HG03025 (cell line): ENCODE measurements around the gene DHX9.

Source experiments
- ATAC-seq: cut with Tn5 transposase; IDR thresholded peaks from one replicate; pipeline ENCODE4 v1.9.1; 2021; ENCODE audit warnings: mild to moderate bottlenecking, moderate library complexity; ENCODE audit not compliant: unreplicated experiment, low FRiP score

DHX9 gene

DNA sequence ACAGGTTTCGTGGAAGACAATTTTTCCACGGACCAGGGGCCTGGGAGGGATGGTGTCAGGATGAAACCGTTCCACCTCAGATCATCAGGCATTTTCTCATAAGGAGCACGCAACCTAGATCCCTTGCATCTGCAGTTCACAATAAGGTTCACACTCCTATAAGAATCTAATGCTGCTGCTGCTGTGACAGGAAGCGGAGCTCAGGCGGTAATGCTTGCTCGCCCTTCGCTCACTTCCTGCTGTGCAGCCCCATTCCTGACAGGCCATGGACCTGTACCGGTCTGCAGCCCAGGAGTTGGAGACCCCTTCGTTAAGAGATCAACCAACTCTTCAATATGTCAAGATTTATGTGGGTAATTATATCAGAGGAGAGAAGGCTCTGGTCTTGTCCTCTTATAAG lies 3.3 kb upstream of the DHX9 start:
- ATAC-seq = no peak

DNA sequence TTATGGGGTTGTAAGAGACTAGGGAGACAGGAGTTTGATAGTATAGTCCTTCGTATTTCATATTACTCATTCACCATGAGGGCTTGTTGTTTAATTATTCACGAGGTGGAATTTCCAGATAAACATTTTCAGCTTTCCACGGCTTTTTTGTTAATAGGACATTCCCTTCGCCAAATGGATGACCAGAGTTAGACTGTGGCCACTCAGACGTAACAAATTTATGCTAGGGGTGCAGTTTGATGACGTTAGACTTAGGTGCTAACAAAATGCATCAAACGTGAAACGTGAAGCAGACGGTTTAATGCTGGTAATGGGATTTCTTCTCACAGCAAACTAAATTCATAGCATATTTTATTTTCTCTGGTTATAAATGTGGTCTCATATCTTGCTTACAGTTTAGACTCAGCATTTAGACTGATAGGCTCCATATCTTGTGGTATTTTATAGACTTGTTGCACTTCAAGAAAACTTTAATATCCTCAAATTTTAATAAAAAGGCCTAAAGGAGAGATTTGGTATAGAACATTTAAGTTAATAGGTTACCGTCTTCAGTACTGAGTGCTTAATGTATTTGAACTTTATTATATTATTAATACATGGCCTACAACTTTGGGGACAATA lies 2.3 kb downstream of the DHX9 start:
- no peak for ATAC-seq

DNA sequence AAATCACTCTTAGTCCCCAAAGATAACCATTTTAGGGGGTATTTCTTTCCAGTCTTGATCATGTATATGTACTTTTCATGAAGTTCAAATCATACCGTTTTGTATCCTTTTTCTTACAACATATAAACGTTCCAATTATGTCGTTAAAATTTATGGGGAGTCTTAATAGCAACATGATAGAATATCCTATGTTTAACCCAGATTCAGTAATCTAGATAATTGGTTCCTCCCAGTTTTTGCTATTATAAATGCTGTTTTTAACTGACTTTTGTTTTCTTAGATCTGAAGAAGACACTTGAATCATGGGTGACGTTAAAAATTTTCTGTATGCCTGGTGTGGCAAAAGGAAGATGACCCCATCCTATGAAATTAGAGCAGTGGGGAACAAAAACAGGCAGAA lies 3.1 kb downstream of the DHX9 start:
- ATAC-seq = no peak

DNA sequence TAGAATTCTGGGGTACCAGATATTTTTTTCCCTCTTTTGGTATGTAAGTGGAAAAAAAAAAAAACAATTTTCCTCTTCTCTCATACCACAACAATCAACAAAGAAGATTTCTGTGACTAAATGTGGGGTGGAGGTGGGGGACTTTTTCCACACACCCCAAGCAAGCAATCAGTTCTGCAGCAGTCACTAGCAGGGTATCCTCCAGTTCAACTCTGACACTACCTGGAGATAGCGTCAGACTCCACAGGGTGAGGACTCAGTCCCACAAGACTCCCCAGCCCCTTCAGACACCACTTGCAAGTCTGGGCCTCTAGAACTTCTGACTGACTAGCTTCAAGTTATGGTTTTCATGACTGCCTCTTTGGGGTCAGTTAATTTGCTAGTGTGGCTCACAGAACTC lies 6.2 kb downstream of the DHX9 start:
- ATAC-seq = no peak

DNA sequence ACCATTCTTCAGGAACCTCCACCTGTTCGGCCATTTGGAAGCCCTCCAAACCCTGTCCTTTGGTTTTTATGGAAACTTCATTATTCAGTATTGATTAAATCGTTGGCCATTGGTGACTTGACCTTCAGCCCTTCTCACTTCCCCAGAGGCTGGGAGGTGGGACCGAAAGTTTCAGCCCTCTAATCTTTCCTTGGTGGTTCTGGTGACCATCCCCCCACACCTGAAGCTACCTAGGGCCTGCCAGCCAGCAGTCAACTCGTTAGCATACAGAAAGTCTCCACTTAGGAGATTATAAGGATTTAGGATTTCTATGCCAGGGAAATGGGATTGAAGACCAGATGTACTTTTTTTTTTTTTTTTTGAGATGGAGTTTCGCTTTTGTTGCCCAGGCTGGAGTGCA lies 6.7 kb downstream of the DHX9 start:
- ATAC-seq = no peak

DNA sequence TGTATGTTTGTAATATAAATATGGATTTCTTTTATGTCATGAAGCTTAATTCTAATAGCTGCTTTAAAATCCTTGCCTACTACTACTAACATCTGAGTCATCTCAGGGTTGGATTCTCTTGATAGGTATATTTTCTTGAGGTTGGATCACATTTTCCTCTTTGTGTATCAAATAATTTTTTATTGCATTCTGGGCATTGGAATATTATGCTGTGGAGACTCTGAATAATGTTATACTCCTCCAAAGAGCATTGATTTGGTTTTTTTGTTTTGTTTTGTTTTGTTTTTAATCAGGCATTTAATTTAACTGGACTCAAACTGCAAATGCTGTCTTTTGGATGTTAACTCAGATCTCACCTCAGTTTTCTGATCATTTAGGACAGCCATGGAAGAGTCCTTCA lies 8.0 kb downstream of the DHX9 start:
- no peak for ATAC-seq

DNA sequence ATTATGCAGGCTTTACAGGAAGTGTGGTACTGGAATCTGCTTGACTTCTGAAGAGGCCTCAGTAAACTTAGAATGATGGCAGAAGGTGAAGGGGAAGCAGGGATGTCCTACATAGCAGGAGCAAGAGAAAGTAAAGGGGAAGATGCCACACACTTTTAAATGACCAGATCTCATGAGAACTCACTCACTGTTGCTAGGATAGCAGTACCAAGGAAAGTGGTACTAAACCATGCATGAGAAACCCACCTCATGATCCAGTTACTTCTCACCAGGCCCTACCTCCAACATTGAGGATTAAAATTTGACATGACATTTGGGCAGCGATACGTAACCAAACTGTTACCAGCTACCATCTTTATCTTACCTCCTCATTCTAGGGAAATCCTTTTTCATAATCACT lies 9.6 kb downstream of the DHX9 start:
- ATAC-seq = no peak

DNA sequence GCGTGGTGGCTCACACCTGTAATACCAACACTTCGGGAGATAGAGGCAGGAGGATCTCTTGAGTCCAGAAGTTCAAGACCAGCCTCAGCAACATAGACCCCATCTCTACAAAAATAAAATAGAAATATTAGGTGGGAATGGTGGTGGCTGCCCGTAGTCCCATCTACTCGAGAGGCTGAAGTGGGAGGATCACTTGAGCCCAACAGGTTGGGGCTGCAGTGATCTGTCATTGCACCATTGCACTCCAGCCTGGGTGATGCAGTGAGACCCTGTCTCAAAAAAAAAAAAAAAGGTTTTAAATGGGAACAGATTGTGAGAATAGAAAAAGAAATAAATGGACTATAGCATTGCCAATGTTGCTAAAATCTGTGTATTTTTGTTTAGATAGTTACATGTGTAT lies 11.2 kb downstream of the DHX9 start:
- no peak for ATAC-seq

DNA sequence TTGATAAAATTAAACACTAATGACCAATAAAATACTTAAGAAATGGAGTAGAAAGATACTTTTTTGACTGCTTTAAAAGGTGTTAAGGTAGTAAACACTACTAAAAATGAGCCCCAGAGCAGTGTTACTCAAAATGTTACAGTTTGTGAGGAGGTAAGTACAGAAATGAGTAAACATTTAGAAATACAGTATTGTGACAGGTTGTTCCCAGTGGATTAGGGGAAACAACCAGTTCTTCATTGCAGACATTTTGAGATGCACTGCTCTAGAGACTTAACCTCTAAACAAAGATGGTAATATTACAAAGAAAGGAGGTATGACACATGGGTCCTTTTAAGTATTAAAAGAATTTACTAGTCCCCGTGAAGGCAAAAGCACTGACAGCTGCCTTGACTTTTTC lies 12.7 kb downstream of the DHX9 start:
- ATAC-seq = no peak

DNA sequence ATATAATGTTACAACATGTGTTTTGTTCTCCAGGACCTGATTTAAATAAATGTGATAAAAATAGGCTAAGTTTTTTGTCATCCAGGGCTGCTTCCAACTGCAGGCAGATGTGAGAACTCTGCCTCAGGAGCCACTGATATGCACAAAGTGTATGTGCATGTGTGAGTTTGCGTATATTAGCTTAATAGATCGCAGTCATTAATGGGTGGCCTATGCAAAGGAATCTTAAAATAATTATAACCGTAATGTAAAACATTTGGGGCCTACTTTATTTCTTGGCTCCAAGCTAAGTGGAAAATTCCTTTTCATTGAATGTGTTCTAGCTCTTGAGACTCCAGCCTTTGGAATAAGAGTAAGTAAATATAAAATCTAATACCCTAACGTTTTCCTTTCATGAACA lies 16.8 kb downstream of the DHX9 start:
- ATAC-seq = no peak

DNA sequence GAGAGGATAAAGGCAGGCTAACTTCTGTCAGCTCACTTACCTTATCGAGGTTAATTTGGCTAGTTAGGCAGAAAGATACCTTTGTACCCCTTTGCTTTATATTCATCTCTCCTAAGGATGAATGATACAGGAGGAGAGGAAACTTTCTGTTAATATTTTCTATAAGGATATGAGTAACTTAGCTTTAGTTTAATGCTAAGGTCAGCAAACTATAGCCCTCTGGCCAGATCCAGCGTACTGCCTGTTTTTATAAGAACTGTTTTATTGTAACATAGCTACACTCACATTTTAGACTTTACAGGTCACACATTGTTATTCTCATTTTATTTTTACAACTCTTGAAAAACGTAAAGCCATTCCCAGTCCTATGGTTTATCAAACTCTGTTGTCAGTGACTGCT lies 18.1 kb downstream of the DHX9 start:
- no peak for ATAC-seq

DNA sequence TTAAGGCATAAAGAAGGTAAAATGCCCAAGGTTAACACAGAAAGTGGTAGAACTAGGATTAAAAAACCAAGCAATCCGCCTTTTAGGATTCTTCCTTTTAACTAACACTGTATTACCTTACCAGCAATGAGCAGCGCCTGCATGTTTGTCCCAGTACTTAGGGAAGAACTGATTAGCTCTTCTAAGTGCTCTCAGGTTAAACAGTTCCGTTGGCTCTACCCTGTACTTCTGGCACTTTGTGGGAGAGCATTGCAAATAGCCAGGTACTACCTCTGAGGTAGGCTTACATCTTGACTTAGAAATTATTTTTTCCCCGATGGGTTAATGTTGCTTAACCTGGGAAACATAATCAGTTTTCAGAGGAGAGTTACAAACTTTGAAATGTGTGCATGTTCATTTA lies 21.5 kb downstream of the DHX9 start:
- ATAC-seq = no peak

DNA sequence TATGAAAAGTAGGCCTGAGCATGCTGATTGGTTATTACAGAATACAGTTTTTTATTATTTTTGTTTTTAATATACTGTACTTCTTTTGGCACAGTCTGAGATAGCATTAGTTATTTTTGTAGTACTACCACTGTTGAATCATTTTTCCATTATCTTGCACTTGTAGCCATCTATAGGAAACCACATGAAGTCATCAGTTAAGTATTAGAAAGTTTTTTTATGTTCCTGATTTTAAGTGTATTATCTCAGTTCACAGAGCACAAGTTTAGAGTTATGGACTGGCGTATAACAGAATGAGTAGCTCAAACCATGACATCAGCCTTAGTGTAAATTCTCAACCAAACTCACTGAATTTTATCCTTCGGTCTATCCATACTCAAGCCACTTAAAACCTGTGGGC lies 22.8 kb downstream of the DHX9 start:
- no peak for ATAC-seq

DNA sequence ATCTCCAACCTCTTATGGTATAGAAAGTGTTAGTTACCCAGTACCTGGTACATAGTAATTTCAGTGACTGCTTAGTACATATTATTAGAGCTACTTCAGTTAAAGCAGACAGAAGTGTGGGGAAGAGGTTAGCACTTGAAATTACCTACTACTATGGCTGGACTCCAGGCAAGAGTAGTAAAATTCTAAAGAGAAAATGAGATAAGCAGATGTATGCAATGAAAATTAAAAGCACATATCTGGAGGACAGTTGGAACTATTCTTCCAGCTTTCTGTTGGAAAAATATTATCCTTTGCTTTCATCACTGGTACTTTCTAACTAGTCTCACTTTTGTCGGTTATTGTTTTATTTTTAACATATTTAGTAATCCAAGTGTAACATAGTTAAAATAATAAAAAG lies 23.7 kb downstream of the DHX9 start:
- ATAC-seq = no peak

DNA sequence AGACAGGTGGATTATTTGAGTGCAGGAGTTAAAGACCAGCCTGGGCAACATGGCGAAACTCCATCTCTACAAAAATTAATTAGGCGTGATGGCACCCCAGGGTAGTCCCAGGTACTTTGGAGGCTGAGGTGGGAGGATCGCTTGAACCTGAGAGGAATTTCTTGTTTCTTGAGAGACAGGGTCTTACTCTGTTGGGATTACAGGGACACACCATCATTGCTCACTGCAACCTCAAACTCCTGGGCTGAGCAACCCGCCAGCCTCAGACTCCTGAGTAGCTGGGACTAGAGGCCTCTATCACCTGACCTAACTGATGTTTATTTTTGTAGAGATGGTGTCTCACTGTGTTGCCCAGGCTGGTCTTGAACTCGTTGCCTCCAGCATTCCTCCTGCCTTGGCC lies 24.8 kb downstream of the DHX9 start:
- ATAC-seq = no peak

DNA sequence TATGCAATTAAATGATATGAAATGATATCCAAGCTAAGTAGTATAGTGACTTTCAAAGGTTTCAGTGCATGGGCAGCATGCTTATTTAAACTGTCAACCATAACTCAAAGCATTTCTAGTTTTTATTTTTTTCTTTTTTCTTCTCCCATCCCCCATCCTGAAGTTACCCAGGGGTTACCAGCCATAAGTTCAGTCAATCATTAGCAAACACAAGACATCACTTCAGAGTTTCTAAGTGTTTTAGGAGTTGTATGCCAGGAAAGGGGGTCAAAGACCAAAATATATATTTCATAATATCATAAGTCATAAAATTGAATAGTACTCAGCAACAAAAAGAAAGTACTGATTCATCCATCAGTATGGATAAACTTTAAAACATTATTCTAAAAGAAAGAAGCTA lies 28.7 kb downstream of the DHX9 start:
- no peak for ATAC-seq

DNA sequence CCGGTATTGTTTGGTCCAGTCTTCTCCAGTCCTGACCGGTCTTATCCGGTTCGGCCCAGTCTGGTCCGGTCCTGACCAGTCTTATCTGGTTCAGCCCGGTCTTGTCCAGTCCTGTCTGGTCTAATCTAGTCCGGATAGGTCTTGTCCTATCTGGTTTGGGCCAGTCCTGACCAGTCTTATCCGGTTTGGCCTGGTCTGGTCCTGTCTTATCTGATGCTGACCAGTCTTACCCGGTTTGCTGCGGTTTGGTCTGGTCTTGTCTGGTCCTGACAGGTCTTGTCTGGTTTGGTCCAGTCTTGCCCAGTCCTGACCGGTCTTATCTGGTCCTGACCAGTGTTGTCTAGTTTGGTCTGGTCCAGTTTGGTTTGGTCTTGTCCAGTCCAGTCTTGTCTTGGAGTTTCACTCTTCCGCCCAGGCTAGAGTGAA lies 30.1 kb downstream of the DHX9 start:
- ATAC-seq = no peak

DNA sequence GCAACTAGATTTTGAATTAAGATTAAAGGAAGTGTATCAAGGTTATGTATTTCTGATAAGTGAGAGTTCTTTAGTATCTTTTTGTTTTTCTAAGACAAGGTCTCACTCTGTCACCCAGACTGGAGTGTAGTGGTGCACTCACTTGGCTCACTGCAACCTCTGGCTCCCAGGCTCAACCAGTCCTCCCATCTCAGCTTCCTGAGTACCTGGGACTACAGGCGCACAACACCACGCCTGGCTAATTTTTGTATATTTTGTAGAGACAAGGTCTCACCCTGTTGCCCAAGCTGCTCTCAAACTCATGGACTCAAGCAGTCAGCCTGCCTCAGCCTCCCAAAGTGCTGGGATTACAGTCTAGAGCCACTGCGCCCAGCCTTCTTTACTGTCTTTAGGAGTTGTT lies 33.7 kb downstream of the DHX9 start:
- no peak for ATAC-seq

DNA sequence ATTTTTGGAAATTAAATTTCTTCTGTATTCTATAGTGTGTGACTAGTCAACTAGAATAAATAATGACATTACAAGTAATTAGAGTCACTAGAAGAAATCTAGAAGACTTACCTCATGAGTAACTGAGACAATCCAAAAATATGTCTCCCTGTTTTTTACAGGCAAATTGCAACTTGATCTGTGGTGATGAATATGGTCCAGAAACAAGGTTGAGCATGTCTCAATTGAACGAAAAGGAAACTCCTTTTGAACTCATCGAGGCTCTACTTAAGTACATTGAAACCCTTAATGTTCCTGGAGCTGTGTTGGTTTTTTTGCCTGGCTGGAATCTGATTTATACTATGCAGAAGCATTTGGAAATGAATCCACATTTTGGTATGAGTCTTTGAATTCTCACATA lies 36.7 kb downstream of the DHX9 start:
- no peak for ATAC-seq

DNA sequence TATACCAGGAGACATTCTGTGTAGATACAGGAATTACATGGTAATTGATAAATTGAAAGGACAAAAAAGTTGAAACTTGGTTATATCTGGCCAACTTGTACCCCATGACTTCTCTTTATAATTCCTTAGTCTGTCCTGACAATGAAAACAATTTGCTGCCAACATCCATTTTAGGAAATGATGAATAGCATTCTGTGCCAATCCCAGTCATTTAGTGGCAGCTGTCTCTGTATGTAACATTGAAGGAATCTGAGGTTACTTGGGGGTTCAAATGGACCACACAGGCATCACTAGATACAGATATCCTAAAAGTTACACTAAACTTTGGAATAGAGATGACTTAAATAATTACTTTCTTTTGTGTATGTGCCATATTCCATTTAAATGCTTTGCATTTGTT lies 38.2 kb downstream of the DHX9 start:
- no peak for ATAC-seq

DNA sequence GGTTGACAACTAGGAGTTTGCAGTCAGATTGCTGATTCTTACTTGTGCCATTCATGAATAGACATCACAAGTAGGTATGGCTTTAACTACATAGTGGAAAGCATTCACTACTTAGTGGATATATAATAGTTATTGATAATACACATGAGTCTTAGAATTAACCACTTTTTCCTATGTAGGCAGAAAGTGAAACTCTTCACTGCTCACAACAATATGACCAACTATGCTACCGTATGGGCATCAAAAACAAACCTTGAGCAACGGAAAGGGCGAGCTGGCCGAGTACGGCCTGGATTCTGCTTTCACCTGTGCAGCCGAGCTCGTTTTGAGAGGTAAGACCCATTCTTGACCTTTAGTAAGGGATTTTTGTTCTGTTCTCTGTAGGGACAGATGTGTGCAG lies 38.7 kb downstream of the DHX9 start:
- no peak for ATAC-seq

DNA sequence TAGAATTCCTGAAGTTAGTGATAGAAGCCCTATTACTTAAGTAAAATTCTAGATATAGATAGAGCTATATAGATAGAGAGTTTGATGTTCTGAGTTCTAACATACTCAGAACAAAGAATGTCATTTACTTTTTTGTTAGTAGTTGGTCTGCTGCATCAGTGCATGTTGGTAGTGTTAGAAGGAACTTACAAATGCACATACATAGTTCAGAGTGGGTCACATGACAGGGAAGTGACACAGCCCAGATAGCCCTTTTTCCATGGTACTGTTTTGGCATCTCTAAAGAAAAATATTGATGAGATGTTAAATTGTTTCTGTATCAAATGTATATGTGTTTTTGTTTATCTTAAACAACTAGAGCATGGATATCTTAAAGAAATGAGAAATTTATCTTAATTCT lies 45.7 kb downstream of the DHX9 start:
- ATAC-seq = no peak

DNA sequence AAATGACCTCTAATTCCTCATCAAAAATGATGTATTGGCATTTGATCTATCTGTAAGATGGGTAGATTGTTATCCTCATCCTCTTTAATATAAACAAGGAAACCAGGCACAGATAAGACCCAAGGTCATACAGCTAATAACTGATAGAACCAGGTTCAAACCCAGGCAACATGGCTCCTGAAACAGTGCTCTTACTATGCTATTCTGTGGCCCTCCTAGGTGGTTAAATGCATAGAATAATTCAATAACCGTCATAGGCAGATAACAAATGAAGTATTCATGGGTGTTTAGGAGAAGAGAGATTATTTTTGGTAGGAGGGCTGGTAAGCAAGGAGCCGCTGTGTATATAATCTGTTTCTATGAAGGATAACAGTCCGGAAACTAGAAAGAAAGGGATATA lies 46.4 kb downstream of the DHX9 start:
- ATAC-seq = no peak
